SK-N-SH treated with all-trans-retinoic acid at 6 μM for 48 hours (cell line): ENCODE results near the gene BAK1.

Experiments used
- ISL1 ChIP-seq: fragments of 250-450 bp; sonication (Bioruptor Pico); IDR thresholded peaks from 2 replicates; pipeline ENCODE4 v2.1.2; 2022; ENCODE audit warnings: mild to moderate bottlenecking, moderate library complexity
- TF ChIP-seq, protein P1 (sequence below): fragments of 250-450 bp; sonication (Bioruptor Pico); IDR thresholded peaks from 2 replicates; pipeline ENCODE4 v1.8.0; 2020; ENCODE audit warnings: mild to moderate bottlenecking, moderate library complexity, borderline replicate concordance
- TF ChIP-seq, protein P2 (sequence below): fragments of 250-450 bp; sonication (Bioruptor Pico); IDR thresholded peaks from 2 replicates; pipeline ENCODE4 v1.5.1; 2020; ENCODE audit warnings: low read depth, mild to moderate bottlenecking, moderate library complexity

DNA sequence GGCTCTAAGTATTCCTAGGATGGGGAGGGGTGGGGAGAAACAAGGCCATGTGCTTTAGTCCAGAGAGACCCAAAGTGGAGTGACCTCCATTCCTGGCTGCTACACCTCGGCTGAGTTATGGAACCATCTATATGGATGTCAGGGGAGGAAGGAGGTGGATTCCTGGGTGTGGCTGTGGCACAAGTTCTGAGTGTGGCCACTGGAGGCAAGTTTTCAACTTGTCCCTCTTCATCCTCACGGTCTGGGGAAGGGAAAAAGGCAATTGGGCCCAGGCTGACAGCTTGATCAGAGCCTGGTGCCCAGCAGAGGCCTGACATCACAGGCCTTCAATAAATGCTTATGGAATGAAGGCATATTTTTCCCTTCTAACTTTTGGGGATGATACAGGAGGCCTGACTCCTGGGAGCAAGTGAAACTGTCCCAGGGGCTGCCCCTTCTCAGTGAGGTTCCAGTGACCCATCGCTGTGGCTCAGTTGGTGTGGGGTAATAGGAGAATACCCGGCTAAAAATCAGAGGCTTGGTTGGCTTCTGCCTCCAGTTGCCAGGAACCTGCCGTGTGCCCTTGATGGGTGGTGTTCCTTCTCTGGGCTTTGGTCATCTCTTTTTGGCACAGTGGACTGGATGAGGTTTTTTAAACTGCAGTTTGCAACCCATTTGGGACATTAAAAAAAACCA lies 39.2 kb upstream of the BAK1 start:
- TF ChIP-seq, protein P1, sequence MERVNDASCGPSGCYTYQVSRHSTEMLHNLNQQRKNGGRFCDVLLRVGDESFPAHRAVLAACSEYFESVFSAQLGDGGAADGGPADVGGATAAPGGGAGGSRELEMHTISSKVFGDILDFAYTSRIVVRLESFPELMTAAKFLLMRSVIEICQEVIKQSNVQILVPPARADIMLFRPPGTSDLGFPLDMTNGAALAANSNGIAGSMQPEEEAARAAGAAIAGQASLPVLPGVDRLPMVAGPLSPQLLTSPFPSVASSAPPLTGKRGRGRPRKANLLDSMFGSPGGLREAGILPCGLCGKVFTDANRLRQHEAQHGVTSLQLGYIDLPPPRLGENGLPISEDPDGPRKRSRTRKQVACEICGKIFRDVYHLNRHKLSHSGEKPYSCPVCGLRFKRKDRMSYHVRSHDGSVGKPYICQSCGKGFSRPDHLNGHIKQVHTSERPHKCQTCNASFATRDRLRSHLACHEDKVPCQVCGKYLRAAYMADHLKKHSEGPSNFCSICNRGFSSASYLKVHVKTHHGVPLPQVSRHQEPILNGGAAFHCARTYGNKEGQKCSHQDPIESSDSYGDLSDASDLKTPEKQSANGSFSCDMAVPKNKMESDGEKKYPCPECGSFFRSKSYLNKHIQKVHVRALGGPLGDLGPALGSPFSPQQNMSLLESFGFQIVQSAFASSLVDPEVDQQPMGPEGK (CRISPR knock-in tag), result no peak
- TF ChIP-seq, protein P2, sequence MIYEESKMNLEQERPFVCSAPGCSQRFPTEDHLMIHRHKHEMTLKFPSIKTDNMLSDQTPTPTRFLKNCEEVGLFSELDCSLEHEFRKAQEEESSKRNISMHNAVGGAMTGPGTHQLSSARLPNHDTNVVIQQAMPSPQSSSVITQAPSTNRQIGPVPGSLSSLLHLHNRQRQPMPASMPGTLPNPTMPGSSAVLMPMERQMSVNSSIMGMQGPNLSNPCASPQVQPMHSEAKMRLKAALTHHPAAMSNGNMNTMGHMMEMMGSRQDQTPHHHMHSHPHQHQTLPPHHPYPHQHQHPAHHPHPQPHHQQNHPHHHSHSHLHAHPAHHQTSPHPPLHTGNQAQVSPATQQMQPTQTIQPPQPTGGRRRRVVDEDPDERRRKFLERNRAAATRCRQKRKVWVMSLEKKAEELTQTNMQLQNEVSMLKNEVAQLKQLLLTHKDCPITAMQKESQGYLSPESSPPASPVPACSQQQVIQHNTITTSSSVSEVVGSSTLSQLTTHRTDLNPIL (CRISPR knock-in tag), result no peak
- no peak for TF ChIP-seq ISL1
